GM12891 (cell line): ENCODE measurements around the gene KLHL41.

Experiments used
- POLR2A ChIP-seq: IDR thresholded peaks from 2 replicates; pipeline ENCODE4 v1.6.1; 2011; ENCODE audit warnings: low read depth, low read length, control low read depth
- POLR2AphosphoS5 ChIP-seq: IDR thresholded peaks from 2 replicates; pipeline ENCODE4 v1.6.1; 2011; ENCODE audit warnings: low read depth, low read length, control low read depth
- TAF1 ChIP-seq: IDR thresholded peaks from 2 replicates; pipeline ENCODE4 v1.6.1; 2011; ENCODE audit warnings: low read depth, low read length, control low read depth

- no peak for TF ChIP-seq POLR2A
- TF ChIP-seq TAF1, result no peak
- no peak for TF ChIP-seq POLR2AphosphoS5
Measured at GRCh38 chr2:169565686-169566085, 56.2 kb downstream of the KLHL41 start.
